Epithelial cell of proximal tubule (primary cell): ENCODE data around the gene ZNF222. TPM values are rescaled to one million over a fixed set of nuclear protein-coding genes. Genes with fewer than 3 reads are reported as not detected.
A peak's percentile ranks its signal among the peaks of the same experiment; 100 is the strongest.

Source experiments
- DNase-seq: peaks from one replicate; pipeline ENCODE4 v3.0.0-alpha.2; 2011; ENCODE audit warnings: low read depth
- H3K4me3 ChIP-seq: 2 replicates; pipeline ENCODE4 v1.5.1; 2011; ENCODE audit warnings: low read depth, mild to moderate bottlenecking, low read length
- total RNA-seq: library from RNA; depleted of rRNA; stranded (reverse); fragments of >200 nt; gene quantifications from 2 replicates; pipeline ENCODE4 v1.2.3, GENCODE V29; 2015
- TF ChIP-seq, protein P1 (sequence below): conservative IDR thresholded peaks from 2 replicates; pipeline ENCODE4 v1.5.1; 2012; ENCODE audit warnings: low read depth, mild to moderate bottlenecking, low read length

The ZNF222 gene
- total RNA-seq, 1 donor from 2014 or later, result 3.7 TPM

DNA sequence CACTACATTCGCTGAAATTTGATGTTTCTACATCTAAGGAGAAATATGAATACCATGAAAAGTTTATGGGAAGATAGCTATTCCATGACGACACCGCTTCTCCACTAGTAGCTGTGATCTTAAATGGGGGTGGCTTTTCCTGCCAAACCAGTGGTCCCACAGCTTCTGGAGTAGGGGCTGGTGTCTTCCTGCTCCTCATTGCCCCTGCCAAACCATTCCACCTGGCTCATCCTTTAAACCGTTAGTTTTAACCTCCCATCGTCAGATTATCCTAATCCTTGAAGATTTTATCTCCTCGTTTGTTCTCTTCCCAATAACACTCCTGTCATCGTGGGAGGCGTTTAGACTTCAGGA lies 23.0 kb upstream of the ZNF222 start:
- TF ChIP-seq, protein P1, sequence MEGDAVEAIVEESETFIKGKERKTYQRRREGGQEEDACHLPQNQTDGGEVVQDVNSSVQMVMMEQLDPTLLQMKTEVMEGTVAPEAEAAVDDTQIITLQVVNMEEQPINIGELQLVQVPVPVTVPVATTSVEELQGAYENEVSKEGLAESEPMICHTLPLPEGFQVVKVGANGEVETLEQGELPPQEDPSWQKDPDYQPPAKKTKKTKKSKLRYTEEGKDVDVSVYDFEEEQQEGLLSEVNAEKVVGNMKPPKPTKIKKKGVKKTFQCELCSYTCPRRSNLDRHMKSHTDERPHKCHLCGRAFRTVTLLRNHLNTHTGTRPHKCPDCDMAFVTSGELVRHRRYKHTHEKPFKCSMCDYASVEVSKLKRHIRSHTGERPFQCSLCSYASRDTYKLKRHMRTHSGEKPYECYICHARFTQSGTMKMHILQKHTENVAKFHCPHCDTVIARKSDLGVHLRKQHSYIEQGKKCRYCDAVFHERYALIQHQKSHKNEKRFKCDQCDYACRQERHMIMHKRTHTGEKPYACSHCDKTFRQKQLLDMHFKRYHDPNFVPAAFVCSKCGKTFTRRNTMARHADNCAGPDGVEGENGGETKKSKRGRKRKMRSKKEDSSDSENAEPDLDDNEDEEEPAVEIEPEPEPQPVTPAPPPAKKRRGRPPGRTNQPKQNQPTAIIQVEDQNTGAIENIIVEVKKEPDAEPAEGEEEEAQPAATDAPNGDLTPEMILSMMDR, result no peak
- H3K4me3 ChIP-seq, result peak overlapping the region; percentile 89
- DNase-seq, result no peak

DNA sequence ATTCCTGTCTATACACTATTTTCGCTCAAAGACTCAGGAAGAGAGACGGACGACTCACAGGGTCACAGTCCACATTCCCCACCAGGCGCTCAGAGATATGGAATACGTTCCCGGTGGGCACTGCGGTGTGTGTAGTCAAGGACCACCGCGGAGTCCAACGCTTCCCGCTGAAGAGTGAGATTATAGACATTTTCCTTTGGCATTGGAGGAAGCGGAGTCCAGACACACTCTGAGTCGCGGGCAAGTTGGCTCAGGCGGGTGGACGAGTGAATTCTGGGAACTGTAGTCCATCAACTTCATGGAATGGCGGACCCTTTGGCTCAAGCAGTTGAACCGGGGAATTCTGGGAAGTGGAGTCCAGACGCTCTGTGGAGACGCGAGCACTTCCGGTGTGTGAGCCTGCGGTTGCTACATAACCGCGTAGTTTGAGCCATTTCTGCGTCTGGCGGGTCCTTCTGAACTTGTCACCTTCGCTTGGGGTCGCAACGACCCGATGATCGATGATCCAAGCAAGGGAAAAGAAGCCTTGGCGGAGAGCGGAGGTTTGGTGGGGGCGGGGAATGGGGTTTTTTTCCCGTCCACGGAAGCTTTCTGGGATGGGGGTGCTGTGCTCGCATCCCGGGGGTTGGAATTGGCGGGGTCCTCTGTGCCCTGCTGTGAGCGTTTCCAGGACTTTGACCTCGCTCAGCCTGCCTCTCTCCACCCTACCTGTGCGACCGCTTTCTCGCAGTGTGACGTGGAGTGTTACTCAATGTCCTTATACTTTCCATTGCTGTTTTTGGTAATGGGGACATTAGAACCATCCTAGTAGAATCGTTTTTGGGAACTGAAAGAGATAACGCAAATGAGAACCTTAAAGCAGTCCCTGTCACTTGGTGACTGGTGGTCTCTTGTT lies 22.4 kb upstream of the ZNF222 start, which contains the start of gene ZNF230:
Gene ZNF230, plus strand, starts transcription at position 392 of the 895 bp plus-strand sequence. CDS start 4,122 bp downstream, outside the sequence.
- peak; percentile 80 for DNase-seq
- peak within 1 kb of the TSS; percentile 89 for H3K4me3 ChIP-seq
- TF ChIP-seq, protein P1, result no peak

DNA sequence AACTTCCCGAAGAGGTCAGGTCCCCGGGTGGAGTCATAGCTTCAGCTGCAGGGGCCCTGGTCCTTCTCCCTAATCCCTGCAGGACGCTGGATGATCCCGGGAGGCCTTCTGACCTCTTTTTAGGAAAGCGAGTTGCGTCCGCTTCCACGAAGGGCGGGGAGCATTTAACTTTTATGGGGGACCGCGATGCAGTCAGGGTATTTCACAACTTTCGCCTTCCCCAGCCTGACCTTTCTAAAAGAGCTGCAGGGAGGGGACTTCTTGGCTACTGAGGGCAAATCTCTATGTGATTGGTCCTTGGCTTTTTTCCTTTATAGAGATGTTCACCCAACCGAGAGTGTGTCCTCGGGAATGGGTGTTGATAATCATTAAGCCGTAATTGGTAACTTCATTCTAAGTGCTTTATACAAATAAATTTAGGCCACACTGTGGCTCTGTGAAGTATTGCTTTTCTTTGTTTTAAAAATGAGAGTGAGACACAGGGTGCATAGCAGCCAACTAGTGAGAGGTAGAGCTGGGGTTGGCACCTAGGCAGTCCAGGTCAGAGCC lies 21.6 kb upstream of the ZNF222 start:
- peak overlapping the region; percentile 89 for H3K4me3 ChIP-seq
- DNase-seq, result peak; percentile 46
- TF ChIP-seq, protein P1, result peak; percentile 25

DNA sequence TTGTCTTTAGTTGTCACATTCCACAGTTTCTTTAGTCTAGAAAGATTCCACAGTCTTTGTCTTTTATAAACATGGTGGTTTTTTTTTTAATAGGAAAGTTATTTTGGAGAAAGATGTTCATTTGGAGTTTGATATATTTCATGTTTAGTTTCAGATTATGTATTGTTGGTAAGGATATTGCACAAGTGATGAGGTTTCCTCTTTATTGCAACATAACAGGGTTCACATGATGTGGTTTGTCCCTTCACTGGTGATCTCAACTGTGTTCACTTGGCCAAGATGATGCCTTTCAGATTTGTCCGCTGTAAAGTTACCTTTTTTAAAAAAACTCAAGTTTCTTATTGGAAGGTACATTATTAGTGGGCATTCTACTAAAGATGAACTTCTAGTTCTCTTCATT lies 19.2 kb upstream of the ZNF222 start:
- DNase-seq, result no peak
- TF ChIP-seq, protein P1, result no peak

DNA sequence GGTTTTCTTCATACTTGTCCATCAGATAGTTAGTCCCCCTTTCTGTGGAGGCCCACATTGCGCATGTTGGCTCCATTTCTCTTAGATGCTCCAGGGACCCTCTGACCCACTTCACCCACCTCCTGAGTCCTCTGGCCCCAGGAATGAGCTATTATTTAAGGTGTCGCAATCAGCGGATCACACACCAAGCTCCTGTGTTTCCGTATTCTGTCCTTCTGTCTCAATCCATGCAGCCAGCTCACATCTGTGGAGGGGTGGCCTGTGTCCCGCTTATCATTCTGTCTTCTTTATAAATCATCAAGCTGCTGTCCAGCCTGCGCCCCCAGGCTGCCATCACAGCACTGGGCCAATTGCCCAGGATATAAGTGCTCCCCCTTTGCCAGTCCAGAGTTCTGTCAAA lies 17.7 kb upstream of the ZNF222 start:
- TF ChIP-seq, protein P1, result no peak
- DNase-seq, result no peak
- no peak overlapping the region for H3K4me3 ChIP-seq

More for the DNA sequence above, 19.2 kb upstream of the ZNF222 start:
- H3K4me3 ChIP-seq, result no peak overlapping the region

DNA sequence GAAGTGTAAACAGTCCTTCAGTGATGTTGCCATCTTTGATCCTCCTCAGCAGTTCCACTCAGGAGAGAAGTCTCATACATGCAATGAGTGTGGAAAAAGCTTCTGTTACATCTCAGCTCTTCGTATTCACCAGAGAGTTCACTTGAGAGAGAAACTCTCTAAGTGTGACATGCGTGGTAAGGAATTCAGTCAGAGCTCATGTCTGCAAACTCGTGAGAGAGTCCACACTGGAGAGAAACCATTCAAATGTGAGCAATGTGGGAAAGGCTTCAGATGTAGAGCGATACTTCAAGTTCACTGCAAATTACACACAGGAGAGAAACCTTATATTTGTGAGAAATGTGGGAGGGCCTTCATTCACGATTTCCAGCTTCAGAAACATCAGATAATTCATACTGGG lies 14.7 kb upstream of the ZNF222 start:
- no peak for DNase-seq
- TF ChIP-seq, protein P1, result no peak

DNA sequence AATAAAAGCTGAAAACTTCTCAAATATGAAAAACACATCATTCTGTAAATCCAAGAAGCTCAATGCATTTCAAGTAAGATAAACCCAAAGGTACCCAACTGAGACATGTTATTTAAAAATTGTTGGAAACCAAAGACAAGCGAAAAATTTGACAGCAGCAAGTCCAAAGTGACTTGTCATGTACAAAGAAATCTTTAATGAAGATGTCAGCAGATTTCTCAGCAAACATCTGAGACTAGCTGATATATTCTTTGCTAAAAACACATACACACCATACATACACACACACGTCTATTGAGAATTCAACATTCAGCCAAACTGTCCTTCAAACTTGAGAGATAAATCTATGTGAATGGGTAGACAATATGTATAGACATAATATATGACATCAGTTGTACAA lies 5.7 kb upstream of the ZNF222 start:
- TF ChIP-seq, protein P1, result no peak

More for the DNA sequence above, 14.7 kb upstream of the ZNF222 start:
- H3K4me3 ChIP-seq, result no peak overlapping the region

More for the DNA sequence above, 5.7 kb upstream of the ZNF222 start:
- no peak overlapping the region for H3K4me3 ChIP-seq
- DNase-seq, result no peak
